ENCODE measurements around the gene CBY2. TPM values are rescaled to one million over a fixed set of nuclear protein-coding genes. Genes with fewer than 3 reads are reported as not detected.
A peak's percentile ranks its signal among the peaks of the same experiment; 100 is the strongest.

Gene CBY2
- polyA plus RNA-seq, 1 experiment = not detected

- CTCF ChIA-PET = interaction anchor here (1.3 to 1.4 kb wide), 2 partner anchors 46 to 90 kb away, joined by 3 read pairs; no protein-coding TSS in a partner anchor
- DNase-seq (ENCODE audit: low read depth) = no peak
- TF ChIP-seq, protein P1, sequence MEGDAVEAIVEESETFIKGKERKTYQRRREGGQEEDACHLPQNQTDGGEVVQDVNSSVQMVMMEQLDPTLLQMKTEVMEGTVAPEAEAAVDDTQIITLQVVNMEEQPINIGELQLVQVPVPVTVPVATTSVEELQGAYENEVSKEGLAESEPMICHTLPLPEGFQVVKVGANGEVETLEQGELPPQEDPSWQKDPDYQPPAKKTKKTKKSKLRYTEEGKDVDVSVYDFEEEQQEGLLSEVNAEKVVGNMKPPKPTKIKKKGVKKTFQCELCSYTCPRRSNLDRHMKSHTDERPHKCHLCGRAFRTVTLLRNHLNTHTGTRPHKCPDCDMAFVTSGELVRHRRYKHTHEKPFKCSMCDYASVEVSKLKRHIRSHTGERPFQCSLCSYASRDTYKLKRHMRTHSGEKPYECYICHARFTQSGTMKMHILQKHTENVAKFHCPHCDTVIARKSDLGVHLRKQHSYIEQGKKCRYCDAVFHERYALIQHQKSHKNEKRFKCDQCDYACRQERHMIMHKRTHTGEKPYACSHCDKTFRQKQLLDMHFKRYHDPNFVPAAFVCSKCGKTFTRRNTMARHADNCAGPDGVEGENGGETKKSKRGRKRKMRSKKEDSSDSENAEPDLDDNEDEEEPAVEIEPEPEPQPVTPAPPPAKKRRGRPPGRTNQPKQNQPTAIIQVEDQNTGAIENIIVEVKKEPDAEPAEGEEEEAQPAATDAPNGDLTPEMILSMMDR (IDR thresholded peaks at IDR 0.05; ENCODE audit: insufficient read depth, low read depth, low read length) = no peak
- POLR2A ChIA-PET = no interaction called here
- H3K27me3 ChIP-seq (ENCODE audit: control insufficient read depth, insufficient read depth, low read length) = peaks cover 3% of the 10 kb centered on the region
- H3K36me3 ChIP-seq (ENCODE audit: control insufficient read depth, insufficient read depth, low read length) = no peaks in the 10 kb centered on the region
- H3K4me3 ChIP-seq (ENCODE audit: low read depth, low read length) = no peak overlapping the region
These were observed 15.2 kb downstream of the CBY2 start for GRCh38 chr13:45717349-45717748.

DNA sequence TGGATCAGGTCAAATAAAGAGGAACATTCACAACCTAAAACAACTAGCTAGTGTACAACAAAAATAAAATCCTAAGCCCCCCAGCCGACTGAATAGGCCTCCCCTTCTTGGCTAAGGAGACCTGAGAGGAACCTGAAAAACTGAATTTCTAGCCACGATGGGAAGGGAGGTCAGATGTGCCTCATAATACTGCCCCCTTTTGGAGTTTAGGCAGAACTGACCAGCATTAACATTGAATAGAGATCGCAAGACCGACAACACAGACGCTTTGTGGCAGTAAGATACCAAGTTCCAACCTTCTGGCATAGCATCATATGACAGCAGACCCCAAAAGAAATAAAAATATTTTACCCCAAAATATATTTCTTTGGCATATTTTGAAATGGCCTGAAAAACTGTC lies 15.9 kb downstream of the CBY2 start:
- Histone ChIP-seq H3K27me3 (ENCODE audit: control insufficient read depth, insufficient read depth, low read length) (peaks cover 3% of the 10 kb centered on the region), H3K36me3 (ENCODE audit: control insufficient read depth, insufficient read depth, low read length) (no peaks in the 10 kb centered on the region), H3K4me3 (ENCODE audit: low read depth, low read length) (no peak overlapping the region)
- POLR2A ChIA-PET = no interaction called here
- CTCF ChIA-PET = interaction anchor here (1.3 to 1.4 kb wide), 2 partner anchors 46 to 94 kb away, joined by 3 read pairs; no protein-coding TSS in a partner anchor
- TF ChIP-seq, protein P1 (IDR thresholded peaks at IDR 0.05; ENCODE audit: insufficient read depth, low read depth, low read length) = peak; percentile 42
- DNase-seq (ENCODE audit: low read depth) = no peak

- ChIA-PET CTCF (interaction anchor here (1.1 to 1.4 kb wide), 4 partner anchors 9 to 95 kb away, joined by 3 to 6 read pairs (median 4); no protein-coding TSS in a partner anchor), POLR2A (no interaction called here)
These were observed 16.9 kb downstream of the CBY2 start for GRCh38 chr13:45718992-45719391.

GRCh38 chr13:45721203-45721731 lies 19.1 kb downstream of the CBY2 start:
- Histone ChIP-seq H3K4me3 (ENCODE audit: low read depth, low read length) (no peak overlapping the region), H3K36me3 (ENCODE audit: control insufficient read depth, insufficient read depth, low read length) (no peaks in the 10 kb centered on the region), H3K27me3 (ENCODE audit: control insufficient read depth, insufficient read depth, low read length) (peaks cover 10% of the 10 kb centered on the region)
- ChIA-PET CTCF (interaction anchor here (0.5 kb wide), 1 partner anchor 89 kb away, joined by 3 read pairs; no protein-coding TSS in a partner anchor), POLR2A (no interaction called here)
- no peak for DNase-seq (ENCODE audit: low read depth)
- TF ChIP-seq, protein P1 (IDR thresholded peaks at IDR 0.05; ENCODE audit: insufficient read depth, low read depth, low read length) = no peak

More at GRCh38 chr13:45718992-45719391, 16.9 kb downstream of the CBY2 start:
- peak; percentile 83 for DNase-seq (ENCODE audit: low read depth)
- Histone ChIP-seq H3K36me3 (ENCODE audit: control insufficient read depth, insufficient read depth, low read length) (no peaks in the 10 kb centered on the region), H3K4me3 (ENCODE audit: low read depth, low read length) (no peak overlapping the region), H3K27me3 (ENCODE audit: control insufficient read depth, insufficient read depth, low read length) (peaks cover 3% of the 10 kb centered on the region)
- TF ChIP-seq, protein P1 (IDR thresholded peaks at IDR 0.05; ENCODE audit: insufficient read depth, low read depth, low read length) = no peak

DNA sequence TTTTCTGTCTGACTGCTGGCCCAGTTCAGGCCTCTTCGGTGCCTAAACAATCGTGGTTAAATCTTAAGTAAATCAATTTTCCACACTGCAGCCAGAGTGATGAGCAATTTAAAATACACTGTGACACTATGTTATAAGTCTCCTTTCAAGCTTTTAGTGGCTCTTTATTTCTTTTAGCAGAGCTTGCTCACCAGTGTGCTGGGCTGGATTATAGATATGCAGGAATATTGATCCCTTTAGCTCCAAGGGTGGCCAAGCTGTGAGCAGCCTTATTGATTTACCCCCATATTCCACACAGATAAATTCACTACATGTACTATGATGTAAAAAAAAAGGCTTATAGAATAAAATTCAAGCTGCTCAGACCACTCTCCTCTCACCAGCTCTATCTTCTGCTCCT lies 21.7 kb downstream of the CBY2 start:
- Histone ChIP-seq H3K36me3 (ENCODE audit: control insufficient read depth, insufficient read depth, low read length) (no peaks in the 10 kb centered on the region), H3K4me3 (ENCODE audit: low read depth, low read length) (no peak overlapping the region), H3K27me3 (ENCODE audit: control insufficient read depth, insufficient read depth, low read length) (peaks cover 6% of the 10 kb centered on the region; the same call in 1 of the 2 replicates)
- CTCF ChIA-PET = interaction anchor here (1.0 kb wide), 1 partner anchor 19 kb away, joined by 4 read pairs; no protein-coding TSS in a partner anchor
- POLR2A ChIA-PET = no interaction called here
- no peak for DNase-seq (ENCODE audit: low read depth)
- TF ChIP-seq, protein P1 (IDR thresholded peaks at IDR 0.05; ENCODE audit: insufficient read depth, low read depth, low read length) = no peak
